HCT116 (cell line): ENCODE data around the gene DLG2. TPM values are rescaled to one million over a fixed set of nuclear protein-coding genes. Genes with fewer than 3 reads are reported as not detected.

Experiments
- ATAC-seq: fragments of 200-7000 bp; cut with Tn5 transposase; 2 replicates; pipeline ENCODE4 v1.9.1; 2020; ENCODE audit warnings: mild to moderate bottlenecking, moderate library complexity
- BruUV-seq: library from RNA; stranded (reverse); fragments of 400-500 nt; replicated peaks from 2 replicates; lab custom pipeline; 2021; lab: Mats Ljungman, UMichigan
- CTCF ChIA-PET: fragments of 300-600 bp; sonication (Branson Sonifier 250); formaldehyde crosslinking; loops from one replicate; lab custom pipeline; 2021; ENCODE audit warnings: antibody characterized with exemption; lab: Charles Lee
- POLR2A ChIA-PET: fragments of 300-600, 350-600 bp; sonication (Branson Sonifier 250); formaldehyde crosslinking; loops from one replicate; lab custom pipeline; 2021; ENCODE audit warnings: antibody characterized with exemption; lab: Charles Lee
- RAD21 ChIA-PET, 2 experiments: fragments of 300-600 bp; sonication (Branson Sonifier 250); formaldehyde crosslinking; loops; one replicate each; lab custom pipeline; 2023; ENCODE audit warnings: low total read pairs in 2 of 2; ENCODE audit not compliant: uncharacterized antibody in 2 of 2, unreplicated experiment in 2 of 2, low non-redundant PET in 1 of 2; lab: Charles Lee
- DNase-seq: peaks from one replicate; pipeline ENCODE4 v3.0.0-alpha.2; 2010; ENCODE audit warnings: low read depth, low spot score
- H2AFZ ChIP-seq: fragments of 200-600 bp; shearing (Covaris generic), sonication (generic); 2 replicates; pipeline ENCODE4 v1.6.1; 2017; ENCODE audit warnings: low read depth, mixed run types, mixed read lengths, antibody characterized with exemption, low read length; ENCODE audit not compliant: poor library complexity, severe bottlenecking
- H3K27ac ChIP-seq: 2 replicates; pipeline ENCODE4 v1.5.1; 2012; ENCODE audit warnings: low read depth, low read length
- H3K27me3 ChIP-seq: fragments of 200-600 bp; sonication (generic); 2 replicates; pipeline ENCODE4 v1.6.1; 2016; ENCODE audit warnings: mixed run types, low read length, mixed read lengths; ENCODE audit not compliant: insufficient read depth
- H3K36me3 ChIP-seq, 2 experiments: fragments of 200-500 bp in 1 of 2; fragments of 200-600 bp in 1 of 2; sonication (Bioruptor generic) in 1 of 2; sonication (generic) in 1 of 2; 2 replicates each; pipeline versions ENCODE4 v1.5.1 to v1.6.1; 2014 to 2016; ENCODE audit warnings: low read length in 2 of 2, inconsistent platforms in 1 of 2, mixed read lengths in 1 of 2, mixed run types in 1 of 2; ENCODE audit not compliant: insufficient read depth in 2 of 2, control insufficient read depth in 1 of 2
- H3K4me1 ChIP-seq, 2 experiments: fragments of 200-600 bp in 1 of 2; sonication (generic) in 1 of 2; 2 replicates each; pipeline versions ENCODE4 v1.5.1 to v1.6.1; 2012 to 2017; ENCODE audit warnings: low read length in 2 of 2, inconsistent platforms in 1 of 2, mild to moderate bottlenecking in 1 of 2, mixed read lengths in 1 of 2, mixed run types in 1 of 2, moderate library complexity in 1 of 2; ENCODE audit not compliant: insufficient read depth in 2 of 2, control insufficient read depth in 1 of 2
- H3K4me2 ChIP-seq: fragments of 200-600 bp; sonication (generic); 2 replicates; pipeline ENCODE4 v1.6.1; 2017; ENCODE audit warnings: mixed run types, low read length, mixed read lengths
- H3K4me3 ChIP-seq, 2 experiments: fragments of 200-600 bp in 1 of 2; sonication (generic) in 1 of 2; replicated peaks in 1 of 2; 2 replicates each; pipeline ENCODE4 v1.5.1; 2011 to 2016; ENCODE audit warnings: low read length in 2 of 2, control low read depth in 1 of 2, low read depth in 1 of 2, mild to moderate bottlenecking in 1 of 2, mixed read lengths in 1 of 2, mixed run types in 1 of 2
- H3K79me2 ChIP-seq: fragments of 200-600 bp; sonication (generic); 2 replicates; pipeline ENCODE4 v1.6.1; 2017; ENCODE audit warnings: mild to moderate bottlenecking, mixed run types, low read length, moderate library complexity, mixed read lengths; ENCODE audit not compliant: insufficient read depth
- H3K9ac ChIP-seq: fragments of 200-600 bp; sonication (generic); 2 replicates; pipeline ENCODE4 v1.6.1; 2016; ENCODE audit warnings: low read length, mixed read lengths
- H3K9me2 ChIP-seq: fragments of 200-600 bp; sonication (generic), shearing (Covaris generic); 2 replicates; pipeline ENCODE4 v1.6.1; 2017; ENCODE audit warnings: mixed run types, mild to moderate bottlenecking, moderate library complexity; ENCODE audit not compliant: insufficient read depth
- H3K9me3 ChIP-seq, 2 experiments: fragments of 200-500 bp in 1 of 2; fragments of 200-600 bp in 1 of 2; sonication (Bioruptor generic) in 1 of 2; sonication (generic) in 1 of 2; 2 replicates each; pipeline ENCODE4 v1.6.1; 2014 to 2017; ENCODE audit warnings: low read length in 2 of 2, mixed read lengths in 2 of 2, inconsistent platforms in 1 of 2, low read depth in 1 of 2, mild to moderate bottlenecking in 1 of 2, mixed run types in 1 of 2, moderate library complexity in 1 of 2; ENCODE audit not compliant: control insufficient read depth in 1 of 2, insufficient read depth in 1 of 2
- H4K20me1 ChIP-seq: fragments of 200-600 bp; sonication (generic), shearing (Covaris generic); 2 replicates; pipeline ENCODE4 v1.6.1; 2017; ENCODE audit warnings: mixed run types, mild to moderate bottlenecking, moderate library complexity; ENCODE audit not compliant: insufficient read depth
- ATF3 ChIP-seq: IDR thresholded peaks from 2 replicates; pipeline ENCODE4 v1.6.1; 2012
- CBX3 ChIP-seq: IDR thresholded peaks from 2 replicates; pipeline ENCODE4 v1.6.1; 2012; ENCODE audit warnings: low read depth
- CTCF ChIP-seq, 3 experiments: fragments of 200-600 bp in 1 of 3; sonication (generic) in 1 of 3; IDR thresholded peaks in 2 of 3; conservative IDR thresholded peaks in 1 of 3; 2 replicates each; pipeline ENCODE4 v1.5.1; 2012 to 2017; ENCODE audit warnings: low read depth in 2 of 3, low read length in 2 of 3, antibody characterized with exemption in 1 of 3, borderline replicate concordance in 1 of 3, control low read depth in 1 of 3, mild to moderate bottlenecking in 1 of 3, mixed read lengths in 1 of 3, mixed run types in 1 of 3, moderate library complexity in 1 of 3; ENCODE audit not compliant: insufficient read depth in 1 of 3
- EGR1 ChIP-seq: IDR thresholded peaks from 2 replicates; pipeline ENCODE4 v1.6.1; 2012; ENCODE audit warnings: low read depth
- ELF1 ChIP-seq: IDR thresholded peaks from 2 replicates; pipeline ENCODE4 v1.6.1; 2012; ENCODE audit warnings: low read depth, borderline replicate concordance
- MAX ChIP-seq: IDR thresholded peaks from 2 replicates; pipeline ENCODE4 v1.6.1; 2012
- POLR2A ChIP-seq: IDR thresholded peaks from 2 replicates; pipeline ENCODE4 v1.7.0; 2011; ENCODE audit warnings: borderline replicate concordance; ENCODE audit not compliant: insufficient read depth, insufficient read length; ENCODE audit errors: extremely low read depth
- POLR2AphosphoS5 ChIP-seq: IDR thresholded peaks from 2 replicates; pipeline ENCODE4 v1.6.1; 2011; ENCODE audit warnings: mild to moderate bottlenecking, low read depth, low read length, moderate library complexity
- RAD21 ChIP-seq: IDR thresholded peaks from 2 replicates; pipeline ENCODE4 v1.6.1; 2012; ENCODE audit warnings: low read depth, mild to moderate bottlenecking
- SIN3A ChIP-seq: IDR thresholded peaks from 2 replicates; pipeline ENCODE4 v1.6.1; 2012; ENCODE audit warnings: low read depth
- SP1 ChIP-seq: IDR thresholded peaks from 2 replicates; pipeline ENCODE4 v1.6.1; 2012; ENCODE audit warnings: low read depth
- YY1 ChIP-seq: IDR thresholded peaks from 2 replicates; pipeline ENCODE4 v1.6.1; 2011; ENCODE audit warnings: low read length, low read depth, moderate library complexity, mild to moderate bottlenecking; ENCODE audit not compliant: insufficient replicate concordance; ENCODE audit errors: extremely low read depth
- intact Hi-C: fragments of 100-400 bp; cut with micrococcal nuclease; formaldehyde crosslinking; loops from 2 replicates; pipeline ENCODE4 v1.10.0; 2022
- total RNA-seq: library from RNA; stranded (reverse); gene quantifications from one replicate; pipeline ENCODE4 v1.2.1, GENCODE V29; 2021; ENCODE audit not compliant: unreplicated experiment

Gene DLG2
- total RNA-seq, 1 experiment from 2014 or later, result 2.4 TPM

GRCh38 chr11:85628771-85629341, 1.7 kb upstream of the DLG2 start:
- intact Hi-C loops, result loop anchor here (2.0 kb wide), 1 partner anchor 36 kb away; the partner anchor contains the start of gene CREBZF
- no peak overlapping the region for H2AFZ ChIP-seq
- H3K4me1 ChIP-seq, result peaks cover 6 to 19% of the 10 kb centered on the region in 2 experiments; a peak in 3 of 4 replicates
- H3K4me3 ChIP-seq, result peak overlapping the region; percentile 79 to 95
- H3K36me3 ChIP-seq, result peaks cover 2 to 6% of the 10 kb centered on the region in 2 experiments; a peak in 1 of 4 replicates
- POLR2A ChIA-PET, result interaction anchor here (1.1 to 1.3 kb wide), 2 partner anchors 14 to 20 kb away, joined by 5 read pairs; partner anchors contain the start of gene TMEM126A
- TF ChIP-seq MAX, result peak; percentile 11
- TF ChIP-seq POLR2A, result no peak
- peak overlapping the region; percentile 47 for H3K27ac ChIP-seq
- no peaks in the 10 kb centered on the region for H3K9me2 ChIP-seq
- ATAC-seq, result peak; percentile 10
- no peak for DNase-seq
- H3K4me2 ChIP-seq, result peak overlapping the region; percentile 93
- H3K9me3 ChIP-seq, result no peaks in the 10 kb centered on the region
- peak overlapping the region; percentile 71 for H3K9ac ChIP-seq
- RAD21 ChIA-PET, result no interaction called here
- no peaks in the 10 kb centered on the region for H3K27me3 ChIP-seq
- peaks cover 48% of the 10 kb centered on the region for H3K79me2 ChIP-seq
- CTCF ChIA-PET, result no interaction called here
- BruUV-seq, result TSS peak; percentile 75
- no peaks in the 10 kb centered on the region for H4K20me1 ChIP-seq

GRCh38 chr11:85627998-85628770, 1.0 kb upstream of the DLG2 start, which contains the start of gene TMEM126B:
Gene TMEM126B (plus strand): TSS chr11:85628593. CDS start chr11:85628608, 15 bp downstream.
- DNase-seq (peak; percentile 91), ATAC-seq (peak; percentile 99)
- ChIA-PET CTCF (no interaction called here), RAD21 (interaction anchor here in 1 of 2 experiments (1.0 kb wide), 1 partner anchor 20 kb away, joined by 3 read pairs; no protein-coding TSS in a partner anchor), POLR2A (interaction anchor here (1.1 to 1.7 kb wide), 4 partner anchors 13 to 36 kb away, joined by 4 to 5 read pairs (median 4); partner anchors contain the start of gene TMEM126A)
- H3K79me2 ChIP-seq, result peaks cover 42% of the 10 kb centered on the region
- H3K4me1 ChIP-seq, result peaks cover 6 to 19% of the 10 kb centered on the region in 2 experiments; a peak in 3 of 4 replicates
- H3K36me3 ChIP-seq, result peaks cover 2 to 6% of the 10 kb centered on the region in 2 experiments; a peak in 1 of 4 replicates
- peak within 1 kb of the TSS; percentile 10 for H2AFZ ChIP-seq
- H3K9me3 ChIP-seq, result no peaks in the 10 kb centered on the region
- no peaks in the 10 kb centered on the region for H3K9me2 ChIP-seq
- peak within 1 kb of the TSS; percentile 79 to 95 for H3K4me3 ChIP-seq
- H3K4me2 ChIP-seq, result peak within 1 kb of the TSS; percentile 93
- TSS peak; percentile 87 for BruUV-seq
- intact Hi-C loops, result loop anchor here (2.0 kb wide), 1 partner anchor 37 kb away; the partner anchor contains the start of gene CREBZF
- no peaks in the 10 kb centered on the region for H4K20me1 ChIP-seq
- H3K27me3 ChIP-seq, result no peaks in the 10 kb centered on the region
- TF ChIP-seq SIN3A (peak; percentile 76), POLR2A (peak; percentile 81), YY1 (peak; percentile 93), RAD21 (no peak), ATF3 (no peak), SP1 (peak; percentile 82), CBX3 (peak; percentile 54; the same call in 1 of the 2 replicates), ELF1 (no peak; the same call in 1 of the 2 replicates), EGR1 (peak; percentile 84), MAX (peak; percentile 85), POLR2AphosphoS5 (peak; percentile 96), CTCF (IDR thresholded peaks at IDR 0.05 in 2 of 3, conservative IDR thresholded peaks at IDR 0.05 in 1 of 3; ENCODE audit: borderline replicate concordance in 1 of 3, insufficient read depth in 1 of 3, low read depth in 2 of 3, low read length in 2 of 3) (no peak)
- peak within 1 kb of the TSS; percentile 71 for H3K9ac ChIP-seq
- H3K27ac ChIP-seq, result peak within 1 kb of the TSS; percentile 47
